H1 (cell line): ENCODE measurements around the gene MYDGF. TPM values are rescaled to one million over a fixed set of nuclear protein-coding genes. Genes with fewer than 3 reads are reported as not detected.

ENCODE experiments used
- ASH2L ChIP-seq: fragments of 200-600, 300-600 bp; sonication (generic); IDR thresholded peaks from one replicate; pipeline ENCODE4 v1.7.1; 2017; ENCODE audit warnings: low read length
- BRCA1 ChIP-seq: IDR thresholded peaks from 2 replicates; pipeline ENCODE4 v1.6.1; 2012; ENCODE audit warnings: low read depth, low read length, improper control_type of control experiment
- CHD7 ChIP-seq: fragments of 300-600 bp; sonication (generic); IDR thresholded peaks from 2 replicates; pipeline ENCODE4 v1.7.1; 2012; ENCODE audit warnings: low read length, moderate library complexity, mild to moderate bottlenecking, inconsistent platforms; ENCODE audit not compliant: insufficient replicate concordance
- GTF2F1 ChIP-seq: IDR thresholded peaks from 2 replicates; pipeline ENCODE4 v1.6.1; 2012; ENCODE audit warnings: low read depth, low read length, improper control_type of control experiment, borderline replicate concordance
- HDAC6 ChIP-seq: IDR thresholded peaks from one replicate; pipeline ENCODE4 v1.7.1; 2012; ENCODE audit warnings: low read depth, mild to moderate bottlenecking, inconsistent platforms, low read length, moderate library complexity
- KDM1A ChIP-seq: fragments of 200-600, 300-600 bp; sonication (generic); IDR thresholded peaks from 2 replicates; pipeline ENCODE4 v1.7.1; 2016; ENCODE audit warnings: mild to moderate bottlenecking, low read length, borderline replicate concordance
- MAFK ChIP-seq: IDR thresholded peaks from 2 replicates; pipeline ENCODE4 v1.6.1; 2012; ENCODE audit warnings: low read depth, mild to moderate bottlenecking, improper control_type of control experiment, low read length
- MAX ChIP-seq: IDR thresholded peaks from 2 replicates; pipeline ENCODE4 v1.6.1; 2012; ENCODE audit warnings: inconsistent platforms
- NANOG ChIP-seq: IDR thresholded peaks from 2 replicates; pipeline ENCODE4 v1.6.1; 2011; ENCODE audit warnings: low read length, low read depth, mild to moderate bottlenecking, inconsistent platforms; ENCODE audit not compliant: insufficient read depth, poor library complexity, severe bottlenecking
- SP1 ChIP-seq: IDR thresholded peaks from 2 replicates; pipeline ENCODE4 v1.6.1; 2011; ENCODE audit warnings: low read depth, low read length
- TCF12 ChIP-seq: IDR thresholded peaks from 2 replicates; pipeline ENCODE4 v1.6.1; 2011; ENCODE audit warnings: low read depth, mild to moderate bottlenecking, low read length
- polyA plus RNA-seq, 7 experiments: library from polyadenylated mRNA; depleted of rRNA in 3 of 7; stranded (reverse) in 5 of 7; unstranded in 2 of 7; fragments of >200 nt in 5 of 7; fragments of 200-250 nt in 2 of 7; gene quantifications; 1 replicate in 5 of 7; 2 replicates in 1 of 7; 4 replicates in 1 of 7; pipeline versions ENCODE4 v1.2.1 to v1.2.3, GENCODE V29; 2011 to 2013; ENCODE audit warnings: missing spikeins in 2 of 7, mixed read lengths in 2 of 7
- total RNA-seq: library from RNA; stranded (reverse); fragmentation: NEBNext Ultra II Directional; extraction: Animal tissue kit (Norgen Biotek cat#: 25700); gene quantifications from 2 replicates; pipeline ENCODE4 v1.2.1, GENCODE V29; 2021

The MYDGF gene
- total and polyA plus RNA-seq, 2 of the 8 experiments (the other 6 are each of a cell fraction or from before 2014, with no cell fraction given) = 40.6 to 51.1 TPM

- TF ChIP-seq CHD7 (no peak), NANOG (no peak), TCF12 (no peak), SP1 (peak; percentile 26; the same call in 1 of the 2 replicates), HDAC6 (no peak), KDM1A (no peak), MAX (peak; percentile 96), MAFK (no peak), ASH2L (peak; percentile 94), GTF2F1 (no peak), BRCA1 (no peak)
Observed at GRCh38 chr19:4669723-4670480, at the start of gene MYDGF (continued).
